HEK293 (cell line): ENCODE data around the gene RSKR.
A peak's percentile ranks its signal among the peaks of the same experiment; 100 is the strongest.

Source experiments
- CTCF ChIA-PET: fragments of 350-600 bp; formaldehyde crosslinking; extraction: SDS; loops from one replicate; lab custom pipeline; 2021; ENCODE audit warnings: antibody characterized with exemption; lab: Yijun Ruan, JAX
- POLR2A ChIA-PET: fragments of 300-600 bp; formaldehyde crosslinking; extraction: SDS; loops from one replicate; lab custom pipeline; 2020; ENCODE audit warnings: antibody characterized with exemption, inconsistent platforms; lab: Yijun Ruan, JAX
- H3K27ac ChIP-seq: fragments of 200-500 bp; sonication (Bioruptor generic); 2 replicates; pipeline ENCODE4 v1.5.1; 2014; ENCODE audit warnings: low read depth, low read length, control low read depth, inconsistent platforms; ENCODE audit errors: extremely low read depth
- H3K36me3 ChIP-seq, 2 experiments: fragments of 200-500 bp in 1 of 2; sonication (Bioruptor generic) in 1 of 2; 1 replicate in 1 of 2; 2 replicates in 1 of 2; pipeline ENCODE4 v1.5.1; 2014 to 2017; ENCODE audit warnings: inconsistent platforms in 2 of 2, low read length in 2 of 2; ENCODE audit not compliant: control insufficient read depth in 2 of 2, insufficient read depth in 1 of 2
- H3K4me1 ChIP-seq: fragments of 200-500 bp; sonication (Bioruptor generic); 2 replicates; pipeline ENCODE4 v1.5.1; 2014; ENCODE audit warnings: mild to moderate bottlenecking, low read length, inconsistent platforms; ENCODE audit not compliant: control insufficient read depth, insufficient read depth
- H3K4me3 ChIP-seq: 2 replicates; pipeline ENCODE4 v1.5.1; 2011; ENCODE audit warnings: low read depth, mild to moderate bottlenecking, control low read depth, low read length, moderate library complexity
- H3K9me3 ChIP-seq: fragments of 200-500 bp; sonication (Bioruptor generic); 2 replicates; pipeline ENCODE4 v1.5.1; 2014; ENCODE audit warnings: low read depth, low read length, inconsistent platforms; ENCODE audit not compliant: control insufficient read depth, insufficient read depth
- GFI1B ChIP-seq: fragments of 450-650 bp; formaldehyde crosslinking; IDR thresholded peaks from 2 replicates; pipeline ENCODE4 v1.5.1; 2016; ENCODE audit warnings: missing biosample characterization, missing genetic modification characterization
- GLIS1 ChIP-seq: fragments of 450-650 bp; formaldehyde crosslinking; IDR thresholded peaks from 2 replicates; pipeline ENCODE4 v1.5.1; 2016; ENCODE audit warnings: missing biosample characterization, missing genetic modification characterization
- KLF9 ChIP-seq: fragments of 450-650 bp; formaldehyde crosslinking; IDR thresholded peaks from 2 replicates; pipeline ENCODE4 v1.5.1; 2016; ENCODE audit warnings: missing biosample characterization, missing genetic modification characterization, low read depth
- MZF1 ChIP-seq: fragments of 450-650 bp; formaldehyde crosslinking; IDR thresholded peaks from 2 replicates; pipeline ENCODE4 v1.5.1; 2017; ENCODE audit warnings: missing biosample characterization, missing genetic modification characterization, borderline replicate concordance
- PATZ1 ChIP-seq: fragments of 450-650 bp; formaldehyde crosslinking; IDR thresholded peaks from 2 replicates; pipeline ENCODE4 v1.5.1; 2016; ENCODE audit warnings: missing biosample characterization, missing genetic modification characterization
- YY2 ChIP-seq: fragments of 450-650 bp; formaldehyde crosslinking; IDR thresholded peaks from 2 replicates; pipeline ENCODE4 v1.5.1; 2016; ENCODE audit warnings: missing biosample characterization, missing genetic modification characterization
- ZBTB10 ChIP-seq: fragments of 450-650 bp; formaldehyde crosslinking; IDR thresholded peaks from 2 replicates; pipeline ENCODE4 v1.5.1; 2016; ENCODE audit warnings: missing biosample characterization, missing genetic modification characterization
- ZBTB17 ChIP-seq: fragments of 450-650 bp; formaldehyde crosslinking; IDR thresholded peaks from 2 replicates; pipeline ENCODE4 v1.5.1; 2016; ENCODE audit warnings: missing biosample characterization, missing genetic modification characterization
- ZBTB20 ChIP-seq: fragments of 450-650 bp; formaldehyde crosslinking; IDR thresholded peaks from 2 replicates; pipeline ENCODE4 v1.5.1; 2016; ENCODE audit warnings: missing biosample characterization, missing genetic modification characterization
- ZBTB21 ChIP-seq: fragments of 450-650 bp; formaldehyde crosslinking; IDR thresholded peaks from 2 replicates; pipeline ENCODE4 v1.5.1; 2017; ENCODE audit warnings: missing biosample characterization, missing genetic modification characterization
- ZBTB48 ChIP-seq: fragments of 450-650 bp; formaldehyde crosslinking; IDR thresholded peaks from 2 replicates; pipeline ENCODE4 v1.5.1; 2016; ENCODE audit warnings: missing biosample characterization, missing genetic modification characterization
- ZFHX2 ChIP-seq: fragments of 450-650 bp; formaldehyde crosslinking; conservative IDR thresholded peaks from 2 replicates; pipeline ENCODE4 v1.5.1; 2016; ENCODE audit warnings: missing biosample characterization, missing genetic modification characterization
- ZFP69B ChIP-seq: fragments of 450-650 bp; formaldehyde crosslinking; IDR thresholded peaks from 2 replicates; pipeline ENCODE4 v1.5.1; 2016; ENCODE audit warnings: missing biosample characterization, missing genetic modification characterization
- ZNF132 ChIP-seq: fragments of 450-650 bp; formaldehyde crosslinking; IDR thresholded peaks from 2 replicates; pipeline ENCODE4 v1.5.1; 2017; ENCODE audit warnings: missing biosample characterization, missing genetic modification characterization, borderline replicate concordance
- ZNF133 ChIP-seq: fragments of 450-650 bp; formaldehyde crosslinking; IDR thresholded peaks from 2 replicates; pipeline ENCODE4 v1.5.1; 2016; ENCODE audit warnings: missing biosample characterization, missing genetic modification characterization
- ZNF175 ChIP-seq: fragments of 450-650 bp; formaldehyde crosslinking; IDR thresholded peaks from 2 replicates; pipeline ENCODE4 v1.5.1; 2016; ENCODE audit warnings: missing biosample characterization, missing genetic modification characterization
- ZNF302 ChIP-seq: fragments of 450-650 bp; formaldehyde crosslinking; IDR thresholded peaks from 2 replicates; pipeline ENCODE4 v1.5.1; 2016; ENCODE audit warnings: missing biosample characterization, missing genetic modification characterization, low read depth
- ZNF341 ChIP-seq: fragments of 450-650 bp; formaldehyde crosslinking; IDR thresholded peaks from 2 replicates; pipeline ENCODE4; 2016; ENCODE audit warnings: low read depth, missing biosample characterization, missing genetic modification characterization
- ZNF398 ChIP-seq: fragments of 450-650 bp; formaldehyde crosslinking; IDR thresholded peaks from 2 replicates; pipeline ENCODE4 v1.5.1; 2017; ENCODE audit warnings: missing biosample characterization, missing genetic modification characterization
- ZNF423 ChIP-seq: fragments of 450-650 bp; formaldehyde crosslinking; IDR thresholded peaks from 2 replicates; pipeline ENCODE4 v1.5.1; 2016; ENCODE audit warnings: missing biosample characterization, missing genetic modification characterization
- ZNF501 ChIP-seq: fragments of 450-650 bp; formaldehyde crosslinking; IDR thresholded peaks from 2 replicates; pipeline ENCODE4 v1.5.1; 2016; ENCODE audit warnings: missing biosample characterization, missing genetic modification characterization
- ZNF513 ChIP-seq: fragments of 450-650 bp; IDR thresholded peaks from 2 replicates; pipeline ENCODE4 v1.5.1; 2018; ENCODE audit warnings: missing biosample characterization, missing genetic modification characterization
- ZNF629 ChIP-seq: fragments of 450-650 bp; formaldehyde crosslinking; IDR thresholded peaks from 2 replicates; pipeline ENCODE4 v1.5.1; 2017; ENCODE audit warnings: missing biosample characterization, missing genetic modification characterization
- ZNF76 ChIP-seq: fragments of 450-650 bp; formaldehyde crosslinking; IDR thresholded peaks from 2 replicates; pipeline ENCODE4; 2016; ENCODE audit warnings: low read depth, missing biosample characterization, missing genetic modification characterization, borderline replicate concordance
- ZNF792 ChIP-seq: fragments of 450-650 bp; formaldehyde crosslinking; IDR thresholded peaks from 2 replicates; pipeline ENCODE4 v1.5.1; 2016; ENCODE audit warnings: missing biosample characterization, missing genetic modification characterization
- ZNF843 ChIP-seq: fragments of 450-650 bp; formaldehyde crosslinking; IDR thresholded peaks from 2 replicates; pipeline ENCODE4 v1.5.1; 2016; ENCODE audit warnings: missing biosample characterization, missing genetic modification characterization
- TF ChIP-seq, protein P1 (sequence below): fragments of 450-650 bp; formaldehyde crosslinking; IDR thresholded peaks from 2 replicates; pipeline ENCODE4 v1.5.1; 2016; ENCODE audit warnings: missing biosample characterization, missing genetic modification characterization

The RSKR gene

DNA sequence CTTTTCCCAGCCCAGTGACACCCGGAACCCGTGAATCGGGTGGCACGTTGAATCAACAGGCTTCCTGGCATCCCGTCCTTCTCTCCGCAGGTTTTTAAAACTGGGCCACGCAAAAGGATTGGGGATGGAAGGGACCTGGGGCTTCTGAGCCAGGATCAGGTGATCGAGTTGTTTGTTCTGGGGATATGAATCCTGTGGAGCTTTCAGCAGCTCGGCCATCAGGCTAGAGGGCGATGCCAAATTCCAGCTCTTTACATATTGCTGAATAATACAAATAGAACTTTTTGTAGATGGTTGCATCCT, 48.5 kb upstream of the RSKR start (continued):
- TF ChIP-seq ZNF513 (tag by site-specific recombination) = no peak
- TF ChIP-seq ZNF132 (tag by site-specific recombination) = no peak
- TF ChIP-seq MZF1 = 0 out of 2 replicates have a peak, but pooled peaks have one; percentile 15
- TF ChIP-seq ZNF133 = no peak
- peak; percentile 90 for TF ChIP-seq ZBTB17 (tag by site-specific recombination)

DNA sequence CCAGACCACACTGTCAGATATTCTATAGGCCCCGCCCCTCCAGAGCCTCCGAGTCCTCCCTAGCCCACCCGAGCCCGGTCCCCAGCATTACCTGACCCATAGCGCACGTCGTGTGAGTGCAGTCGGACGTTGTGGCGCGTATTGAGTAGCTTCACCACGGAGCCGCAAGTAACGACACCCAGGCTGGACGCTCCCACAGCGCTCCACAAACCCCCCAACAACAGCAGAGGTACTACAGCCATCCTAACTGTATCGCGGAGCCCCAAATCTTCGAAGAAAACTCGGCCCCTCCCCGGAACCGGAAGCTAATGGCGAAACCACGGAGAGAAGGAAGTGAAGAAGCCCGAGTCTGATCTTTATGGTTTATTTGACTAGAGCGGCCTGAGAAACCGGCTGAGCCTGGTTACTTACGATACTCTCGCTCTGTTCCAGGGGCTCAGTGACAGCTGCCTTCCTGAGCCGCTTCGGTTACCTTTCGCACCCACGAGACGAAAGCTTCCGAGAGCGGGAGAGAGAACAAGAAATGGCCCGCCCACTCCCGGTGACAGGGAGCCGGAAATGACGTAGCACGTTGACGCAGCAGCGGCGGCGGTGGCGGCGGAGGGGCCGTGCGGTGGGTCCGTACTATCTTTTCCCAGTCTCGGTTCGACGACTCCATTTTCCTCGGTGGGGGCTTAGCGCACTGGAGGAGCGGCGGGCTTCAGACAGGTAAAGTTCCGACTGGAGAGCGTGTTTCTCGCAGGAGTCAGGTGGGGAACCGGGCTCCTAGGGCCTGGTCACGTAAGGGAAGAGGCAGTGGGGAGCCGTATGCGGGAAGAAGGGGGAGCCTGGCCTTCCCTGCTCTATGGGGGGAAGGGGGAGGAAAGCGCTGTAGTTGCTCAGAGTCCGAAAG, 47.9 kb upstream of the RSKR start, which contains the start of the genes SDF2 and SUPT6H:
SDF2 (minus strand) TSS at position 272 of the 892 bp plus-strand sequence; CDS start at position 242, 30 bp downstream.
SUPT6H (plus strand) TSS at position 571 of the 892 bp plus-strand sequence. CDS start 11,197 bp downstream, outside the sequence.
- ChIA-PET CTCF (interaction anchor here (0.6 to 4.7 kb wide), 8 partner anchors 13 to 66 kb away, joined by 3 to 42 read pairs (median 6); partner anchors contain the start of gene BLTP2), POLR2A (interaction anchor here (0.8 to 3.2 kb wide), 16 partner anchors 8 to 290 kb away, joined by 3 to 56 read pairs (median 6); partner anchors contain the start of genes BLTP2, NEK8, PHF12 and PIGS)
- Histone ChIP-seq H3K4me1 (peaks cover 7% of the 10 kb centered on the region), H3K36me3 (peaks cover 38 to 59% of the 10 kb centered on the region in 2 experiments), H3K27ac (peak within 1 kb of the TSS; percentile 81), H3K9me3 (no peaks in the 10 kb centered on the region), H3K4me3 (peak within 1 kb of the TSS; percentile 78)
- peak; percentile 94 for TF ChIP-seq ZBTB17 (tag by site-specific recombination)
- no peak for TF ChIP-seq ZNF423 (tag by site-specific recombination)
- TF ChIP-seq ZFP69B (tag by site-specific recombination) = peak; percentile 84
- no peak for TF ChIP-seq GFI1B (tag by site-specific recombination)
- peak; percentile 74; the same call in 1 of the 2 replicates for TF ChIP-seq YY2 (tag by site-specific recombination)
- TF ChIP-seq ZNF302 (tag by site-specific recombination) = no peak
- peak; percentile 77 for TF ChIP-seq ZNF398 (tag by site-specific recombination)
- peak; percentile 64; the same call in 1 of the 2 replicates for TF ChIP-seq GLIS1
- TF ChIP-seq ZBTB48 = peak; percentile 71
- TF ChIP-seq ZNF843 (tag by site-specific recombination) = 0 out of 2 replicates have a peak, but pooled peaks have one; percentile 23
- peak; percentile 98 for TF ChIP-seq ZNF629 (tag by site-specific recombination)
- TF ChIP-seq ZNF792 = 0 out of 2 replicates have a peak, but pooled peaks have one; percentile 44
- TF ChIP-seq KLF9 = peak; percentile 77
- peak; percentile 46 for TF ChIP-seq ZNF341 (tag by site-specific recombination)
- TF ChIP-seq, protein P1, sequence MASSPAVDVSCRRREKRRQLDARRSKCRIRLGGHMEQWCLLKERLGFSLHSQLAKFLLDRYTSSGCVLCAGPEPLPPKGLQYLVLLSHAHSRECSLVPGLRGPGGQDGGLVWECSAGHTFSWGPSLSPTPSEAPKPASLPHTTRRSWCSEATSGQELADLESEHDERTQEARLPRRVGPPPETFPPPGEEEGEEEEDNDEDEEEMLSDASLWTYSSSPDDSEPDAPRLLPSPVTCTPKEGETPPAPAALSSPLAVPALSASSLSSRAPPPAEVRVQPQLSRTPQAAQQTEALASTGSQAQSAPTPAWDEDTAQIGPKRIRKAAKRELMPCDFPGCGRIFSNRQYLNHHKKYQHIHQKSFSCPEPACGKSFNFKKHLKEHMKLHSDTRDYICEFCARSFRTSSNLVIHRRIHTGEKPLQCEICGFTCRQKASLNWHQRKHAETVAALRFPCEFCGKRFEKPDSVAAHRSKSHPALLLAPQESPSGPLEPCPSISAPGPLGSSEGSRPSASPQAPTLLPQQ (tag by site-specific recombination) = peak; percentile 91
- no peak for TF ChIP-seq ZNF175
- TF ChIP-seq ZNF501 = peak; percentile 62
- 0 out of 2 replicates have a peak, but pooled peaks have one; percentile 45 for TF ChIP-seq ZBTB10 (tag by site-specific recombination)
- peak; percentile 82 for TF ChIP-seq ZNF76 (tag by site-specific recombination)
- peak; percentile 77 for TF ChIP-seq ZFHX2 (tag by site-specific recombination)
- peak; percentile 95 for TF ChIP-seq ZBTB21 (tag by site-specific recombination)
- peak; percentile 90 for TF ChIP-seq PATZ1 (tag by site-specific recombination)
- peak; percentile 92 for TF ChIP-seq ZBTB20 (tag by site-specific recombination)
